CD4-positive, alpha-beta T cell treated with Interleukin-17A for 4 hours (primary cell): ENCODE data around the gene FGF21.

Experiments used
- DNase-seq: peaks from one replicate; pipeline ENCODE4 v3.0.0-alpha.2; 2020; ENCODE audit warnings: mixed read lengths

Gene FGF21

GRCh38 chr19:48728911-48729664 is 26.2 kb upstream of the FGF21 start:
- no peak for DNase-seq

- no peak for DNase-seq
Observed at GRCh38 chr19:48731452-48731851, 23.9 kb upstream of the FGF21 start.

GRCh38 chr19:48734625-48735024 is 20.7 kb upstream of the FGF21 start:
- DNase-seq, result no peak

GRCh38 chr19:48735031-48735615 is 20.2 kb upstream of the FGF21 start:
- no peak for DNase-seq

- DNase-seq, result no peak
Observed at GRCh38 chr19:48737360-48737998, 17.8 kb upstream of the FGF21 start.

GRCh38 chr19:48738557-48739403 is 16.5 kb upstream of the FGF21 start:
- DNase-seq, result peak; percentile 98

- DNase-seq, result no peak
Observed at GRCh38 chr19:48739404-48740163, 15.7 kb upstream of the FGF21 start.

- DNase-seq, result no peak
Observed at GRCh38 chr19:48740164-48740972, 15.0 kb upstream of the FGF21 start, which contains the start of gene RASIP1. Gene RASIP1, minus strand, starts transcription at chr19:48740610. Its CDS starts 328 bp downstream, at chr19:48740282.

GRCh38 chr19:48741129-48741999 is 14.0 kb upstream of the FGF21 start:
- DNase-seq, result peak; percentile 25

GRCh38 chr19:48742096-48742495 is 13.2 kb upstream of the FGF21 start:
- no peak for DNase-seq

GRCh38 chr19:48745208-48745995 is 9.9 kb upstream of the FGF21 start:
- peak; percentile 63 for DNase-seq

GRCh38 chr19:48746110-48746509 is 9.2 kb upstream of the FGF21 start:
- DNase-seq, result no peak

GRCh38 chr19:48746738-48747575 is 8.4 kb upstream of the FGF21 start, which contains the start of gene IZUMO1:
Gene IZUMO1, minus strand, starts transcription at chr19:48746909. Its CDS starts 1,050 bp downstream, at chr19:48745859.
- peak; percentile 55 for DNase-seq

- DNase-seq, result no peak
Observed at GRCh38 chr19:48749571-48750198, 5.6 kb upstream of the FGF21 start.

- DNase-seq, result no peak
Observed at GRCh38 chr19:48750351-48750750, 5.0 kb upstream of the FGF21 start.

GRCh38 chr19:48750771-48751504 is 4.4 kb upstream of the FGF21 start:
- DNase-seq, result no peak

- DNase-seq, result peak; percentile 30
Observed at GRCh38 chr19:48751845-48752495, 3.4 kb upstream of the FGF21 start.
